H9 (cell line): ENCODE data around the gene PRADC1. TPM values are rescaled to one million over a fixed set of nuclear protein-coding genes. Genes with fewer than 3 reads are reported as not detected.

Experiments used
- DNase-seq: peaks from one replicate; pipeline ENCODE4 v3.0.0-alpha.2; 2017
- H2AFZ ChIP-seq: one replicate; pipeline ENCODE4 v1.6.1; 2013; ENCODE audit warnings: mild to moderate bottlenecking, low read length, control low read depth, moderate library complexity
- H2AK5ac ChIP-seq: 2 replicates; pipeline ENCODE4 v1.6.1; 2013; ENCODE audit warnings: low read length, control low read depth, mixed read lengths; ENCODE audit not compliant: insufficient read length
- H2BK120ac ChIP-seq: one replicate; pipeline ENCODE4 v1.6.1; 2013; ENCODE audit warnings: low read depth, mild to moderate bottlenecking, low read length, control low read depth, inconsistent platforms; ENCODE audit not compliant: poor library complexity, severe bottlenecking
- H2BK12ac ChIP-seq: 2 replicates; pipeline ENCODE4 v1.6.1; 2013; ENCODE audit warnings: low read length, control low read depth, mixed read lengths, low read depth; ENCODE audit not compliant: insufficient read length
- H2BK15ac ChIP-seq: 2 replicates; pipeline ENCODE4 v1.6.1; 2013; ENCODE audit warnings: low read depth, low read length, control low read depth
- H2BK20ac ChIP-seq: one replicate; pipeline ENCODE4 v1.6.1; 2013; ENCODE audit warnings: low read depth, mild to moderate bottlenecking, low read length, control low read depth, inconsistent platforms; ENCODE audit not compliant: poor library complexity, severe bottlenecking
- H2BK5ac ChIP-seq: 2 replicates; pipeline ENCODE4 v1.6.1; 2013; ENCODE audit warnings: low read length, control low read depth, mixed read lengths; ENCODE audit not compliant: insufficient read length
- H3K14ac ChIP-seq: 2 replicates; pipeline ENCODE4 v1.6.1; 2013; ENCODE audit warnings: low read length, control low read depth; ENCODE audit not compliant: insufficient read depth
- H3K18ac ChIP-seq: 2 replicates; pipeline ENCODE4 v1.6.1; 2013; ENCODE audit warnings: low read depth, mild to moderate bottlenecking, mixed read lengths, low read length, control low read depth; ENCODE audit not compliant: insufficient read length
- H3K23ac ChIP-seq: 2 replicates; pipeline ENCODE4 v1.6.1; 2013; ENCODE audit warnings: low read length, control low read depth, mixed read lengths, low read depth; ENCODE audit not compliant: insufficient read length
- H3K23me2 ChIP-seq: 2 replicates; pipeline ENCODE4 v1.6.1; 2013; ENCODE audit warnings: low read depth, mild to moderate bottlenecking, mixed read lengths, low read length, control low read depth; ENCODE audit not compliant: insufficient read length, poor library complexity, severe bottlenecking
- H3K27ac ChIP-seq: 2 replicates; pipeline ENCODE4 v1.5.1; 2013; ENCODE audit warnings: low read length, control low read depth, mixed read lengths, low read depth; ENCODE audit not compliant: insufficient read length
- H3K27me3 ChIP-seq: 2 replicates; pipeline ENCODE4 v1.6.1; 2013; ENCODE audit warnings: low read length, control low read depth, inconsistent platforms; ENCODE audit not compliant: insufficient read depth
- H3K4ac ChIP-seq: 2 replicates; pipeline ENCODE4 v1.6.1; 2013; ENCODE audit warnings: low read depth, mild to moderate bottlenecking, control low read depth, inconsistent platforms, low read length, moderate library complexity
- H3K4me1 ChIP-seq: 2 replicates; pipeline ENCODE4 v1.6.1; 2013; ENCODE audit warnings: low read length, control low read depth, inconsistent platforms; ENCODE audit not compliant: insufficient read depth
- H3K4me2 ChIP-seq: 2 replicates; pipeline ENCODE4 v1.6.1; 2013; ENCODE audit warnings: low read length, control low read depth, mixed read lengths; ENCODE audit not compliant: insufficient read length, insufficient read depth
- H3K56ac ChIP-seq: 2 replicates; pipeline ENCODE4 v1.6.1; 2013; ENCODE audit warnings: low read depth, mild to moderate bottlenecking, mixed read lengths, low read length, control low read depth; ENCODE audit not compliant: insufficient read length
- H3K79me1 ChIP-seq: 2 replicates; pipeline ENCODE4 v1.6.1; 2013; ENCODE audit warnings: low read depth, mild to moderate bottlenecking, moderate library complexity, low read length, control low read depth, inconsistent platforms; ENCODE audit not compliant: insufficient read depth, poor library complexity, severe bottlenecking
- H3K79me2 ChIP-seq: 2 replicates; pipeline ENCODE4 v1.6.1; 2013; ENCODE audit warnings: low read length, control low read depth, inconsistent platforms; ENCODE audit not compliant: insufficient read depth
- H3K9ac ChIP-seq: 2 replicates; pipeline ENCODE4 v1.6.1; 2013; ENCODE audit warnings: low read length, control low read depth, mixed read lengths; ENCODE audit not compliant: insufficient read length; ENCODE audit errors: extremely low read depth
- H3K9me3 ChIP-seq: one replicate; pipeline ENCODE4 v1.6.1; 2013; ENCODE audit warnings: low read depth, low read length, inconsistent platforms; ENCODE audit not compliant: control insufficient read depth
- H3T11ph ChIP-seq: one replicate; pipeline ENCODE4 v1.6.1; 2013; ENCODE audit warnings: mild to moderate bottlenecking, low read length, control low read depth, inconsistent platforms
- H4K20me1 ChIP-seq: one replicate; pipeline ENCODE4 v1.6.1; 2013; ENCODE audit not compliant: control insufficient read depth, insufficient read length, insufficient read depth
- H4K5ac ChIP-seq: 2 replicates; pipeline ENCODE4 v1.6.1; 2013; ENCODE audit warnings: low read depth, mild to moderate bottlenecking, mixed read lengths, low read length, control low read depth; ENCODE audit not compliant: insufficient read length
- H4K8ac ChIP-seq: replicated peaks from 2 replicates; pipeline ENCODE4 v1.6.1; 2013; ENCODE audit warnings: low read length, control low read depth, mixed read lengths, low read depth; ENCODE audit not compliant: insufficient read length
- H4K91ac ChIP-seq: 2 replicates; pipeline ENCODE4 v1.6.1; 2013; ENCODE audit warnings: low read depth, mild to moderate bottlenecking, moderate library complexity, mixed read lengths, low read length, control low read depth; ENCODE audit not compliant: insufficient read length
- H3K27ac Mint-ChIP-seq, 3 experiments: 2 replicates in 2 of 3; 3 replicates in 1 of 3; pipeline ENCODE4 v1.8.0; 2020 to 2021; ENCODE audit warnings: mixed read lengths in 3 of 3, mild to moderate bottlenecking in 1 of 3, moderate library complexity in 1 of 3
- H3K27me3 Mint-ChIP-seq: 2 replicates; pipeline ENCODE4 v1.8.0; 2021; ENCODE audit warnings: low read depth, mild to moderate bottlenecking, moderate library complexity, mixed read lengths
- H3K36me3 Mint-ChIP-seq, 3 experiments: 2 replicates in 2 of 3; 3 replicates in 1 of 3; pipeline ENCODE4 v1.8.0; 2020 to 2021; ENCODE audit warnings: low read depth in 3 of 3, mixed read lengths in 3 of 3; ENCODE audit not compliant: insufficient read depth in 1 of 3
- H3K4me1 Mint-ChIP-seq, 2 experiments: 2 replicates each; pipeline ENCODE4 v1.8.0; 2020; ENCODE audit warnings: mixed read lengths in 2 of 2
- H3K4me3 Mint-ChIP-seq, 2 experiments: 2 replicates in 1 of 2; 3 replicates in 1 of 2; pipeline ENCODE4 v1.8.0; 2020 to 2021; ENCODE audit warnings: mild to moderate bottlenecking in 2 of 2, mixed read lengths in 2 of 2, moderate library complexity in 1 of 2
- H3K9me3 Mint-ChIP-seq, 2 experiments: 2 replicates in 1 of 2; 3 replicates in 1 of 2; pipeline ENCODE4 v1.8.0; 2020; ENCODE audit warnings: mild to moderate bottlenecking in 2 of 2, mixed read lengths in 2 of 2, moderate library complexity in 1 of 2
- CTCF ChIP-seq: fragments of 200-600 bp; sonication (generic); conservative IDR thresholded peaks from 3 replicates; pipeline ENCODE4 v1.8.0; 2021; ENCODE audit warnings: antibody characterized with exemption, mild to moderate bottlenecking
- WGBS: extraction: QIAGEN DNeasy Blood & Tissue Kit; methylation state at CpG from one replicate; pipeline ENCODE4 v1.1.7; 2013; ENCODE audit warnings: missing lambda C conversion rate, low lambda C conversion rate, mixed read lengths; ENCODE audit not compliant: insufficient read length; ENCODE audit errors: extremely low coverage; 5-methylcytosine and 5-hydroxymethylcytosine counted together
- total RNA-seq: library from RNA; stranded (reverse); gene quantifications from 2 replicates; pipeline ENCODE4 v1.2.1, GENCODE V29; 2021

Gene PRADC1
- total RNA-seq, 1 experiment from 2014 or later, result 9.6 TPM

DNA sequence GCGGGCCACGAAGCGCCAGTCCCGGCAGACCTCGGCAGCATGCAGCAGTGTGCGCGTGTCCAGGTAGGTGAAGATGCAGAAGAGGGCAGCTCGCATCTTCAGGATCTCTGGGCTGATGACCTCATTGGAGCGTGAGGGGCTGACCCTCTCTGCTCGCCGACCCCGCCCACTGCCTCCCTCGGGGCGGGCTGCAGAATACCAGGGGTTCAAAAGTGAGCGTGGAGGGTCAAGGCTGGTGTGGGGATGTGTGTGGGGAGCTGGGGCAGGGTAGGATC, 31.2 kb upstream of the PRADC1 start:
- Histone ChIP-seq H3K56ac (no peak overlapping the region), H3K79me1 (no peaks in the 10 kb centered on the region), H2BK12ac (no peak overlapping the region), H3K27me3 (no peaks in the 10 kb centered on the region), H4K20me1 (no peaks in the 10 kb centered on the region), H3K14ac (no peak overlapping the region), H2AFZ (no peak overlapping the region), H3K23me2 (peaks cover 6% of the 10 kb centered on the region), H3K4me1 (no peaks in the 10 kb centered on the region; the same call in 1 of the 2 replicates), H3K9me3 (no peaks in the 10 kb centered on the region), H3K9ac (no peak overlapping the region), H2BK15ac (no peak overlapping the region), H2BK20ac (no peak overlapping the region), H3K27ac (no peak overlapping the region), H3K79me2 (no peaks in the 10 kb centered on the region), H2BK120ac (no peak overlapping the region), H3T11ph (no peak overlapping the region), H2AK5ac (no peak overlapping the region), H4K91ac (no peak overlapping the region), H2BK5ac (no peak overlapping the region), H3K4ac (no peak overlapping the region), H4K8ac (no peak overlapping the region), H3K4me2 (no peak overlapping the region), H4K5ac (no peak overlapping the region), H3K18ac (no peak overlapping the region), H3K23ac (no peak overlapping the region)
- no peaks in the 10 kb centered on the region for H3K9me3 Mint-ChIP-seq
- peaks cover 20% of the 10 kb centered on the region for H3K27me3 Mint-ChIP-seq
- peaks cover 10 to 17% of the 10 kb centered on the region in 2 experiments for H3K4me1 Mint-ChIP-seq
- WGBS, result no CpG with 5 or more reads among the region's 15 CpGs
- no peak overlapping the region for H3K4me3 Mint-ChIP-seq
- H3K36me3 Mint-ChIP-seq, result peaks cover 9 to 38% (median 21%) of the 10 kb centered on the region in 3 experiments; a peak in 6 of 7 replicates
- H3K27ac Mint-ChIP-seq, result no peak overlapping the region
- no peak for TF ChIP-seq CTCF
- DNase-seq, result no peak
